ENCODE data around the gene SMCO1.
"Not testable (repeated sequence)": the region's sequence is repeated elsewhere in the genome, so short reads cannot be mapped to it uniquely, and the experiment has no call there.

SMCO1 gene

GRCh38 chr3:196514913-196515621, at the start of gene SMCO1:
TSS of gene SMCO1 (minus strand) at chr3:196515346. CDS start at chr3:196515209, 137 bp downstream.
- H3K27ac Mint-ChIP-seq = no peak within 1 kb of the TSS
- no peaks in the 10 kb centered on the region for H3K27me3 Mint-ChIP-seq

GRCh38 chr3:196563721-196564225, 48.6 kb upstream of the SMCO1 start:
- intact Hi-C loops (cut with micrococcal nuclease) = no loop called here
- Mint-ChIP-seq H3K9me3 (no peaks in the 10 kb centered on the region), H3K4me3 (no peak overlapping the region), H3K27me3 (no peaks in the 10 kb centered on the region), H3K36me3 (ENCODE audit: low read depth) (peaks cover 59% of the 10 kb centered on the region), H3K4me1 (ENCODE audit: low read depth) (peaks cover 13% of the 10 kb centered on the region), H3K27ac (no peak overlapping the region)

More at GRCh38 chr3:196514913-196515621, at the start of gene SMCO1:
- Mint-ChIP-seq H3K9me3 (peaks cover 23% of the 10 kb centered on the region), H3K4me1 (ENCODE audit: low read depth) (no peaks in the 10 kb centered on the region), H3K36me3 (ENCODE audit: low read depth) (no peaks in the 10 kb centered on the region), H3K4me3 (no peak within 1 kb of the TSS)
- intact Hi-C loops (cut with micrococcal nuclease) = no loop called here

GRCh38 chr3:196559826-196560225, 44.7 kb upstream of the SMCO1 start:
- no peaks in the 10 kb centered on the region for H3K9me3 Mint-ChIP-seq
- no peak overlapping the region for H3K27ac Mint-ChIP-seq

GRCh38 chr3:196558476-196558875, 43.3 kb upstream of the SMCO1 start:
- Mint-ChIP-seq H3K4me1 (ENCODE audit: low read depth) (peaks cover 18% of the 10 kb centered on the region), H3K36me3 (ENCODE audit: low read depth) (peaks cover 28% of the 10 kb centered on the region), H3K27ac (no peak overlapping the region), H3K9me3 (no peaks in the 10 kb centered on the region), H3K27me3 (no peaks in the 10 kb centered on the region), H3K4me3 (no peak overlapping the region)
- intact Hi-C loops (cut with micrococcal nuclease) = no loop called here

More at GRCh38 chr3:196559826-196560225, 44.7 kb upstream of the SMCO1 start:
- no peaks in the 10 kb centered on the region for H3K27me3 Mint-ChIP-seq
- H3K4me3 Mint-ChIP-seq = no peak overlapping the region
- intact Hi-C loops (cut with micrococcal nuclease) = loop anchor here (1.0 kb wide), 1 partner anchor 22 kb away; no protein-coding TSS in a partner anchor
- H3K36me3 Mint-ChIP-seq (ENCODE audit: low read depth) = peaks cover 42% of the 10 kb centered on the region
- peaks cover 5% of the 10 kb centered on the region for H3K4me1 Mint-ChIP-seq (ENCODE audit: low read depth)

GRCh38 chr3:196557236-196557635, 42.1 kb upstream of the SMCO1 start:
- Mint-ChIP-seq H3K4me1 (ENCODE audit: low read depth) (peaks cover 19% of the 10 kb centered on the region), H3K27me3 (no peaks in the 10 kb centered on the region), H3K27ac (no peak overlapping the region), H3K4me3 (no peak overlapping the region), H3K9me3 (no peaks in the 10 kb centered on the region), H3K36me3 (ENCODE audit: low read depth) (peaks cover 25% of the 10 kb centered on the region)
- intact Hi-C loops (cut with micrococcal nuclease) = no loop called here

- Mint-ChIP-seq H3K4me3 (no peak overlapping the region), H3K27ac (no peak overlapping the region), H3K27me3 (no peaks in the 10 kb centered on the region), H3K36me3 (ENCODE audit: low read depth) (peaks cover 13% of the 10 kb centered on the region), H3K9me3 (peaks cover 4% of the 10 kb centered on the region), H3K4me1 (ENCODE audit: low read depth) (peaks cover 19% of the 10 kb centered on the region)
- intact Hi-C loops (cut with micrococcal nuclease) = no loop called here
Observed at GRCh38 chr3:196555295-196555694, 40.1 kb upstream of the SMCO1 start.

- peak overlapping the region; percentile 54 for H3K27ac Mint-ChIP-seq
- H3K4me3 Mint-ChIP-seq = no peak overlapping the region
- H3K36me3 Mint-ChIP-seq (ENCODE audit: low read depth) = peaks cover 13% of the 10 kb centered on the region
- peaks cover 15% of the 10 kb centered on the region for H3K9me3 Mint-ChIP-seq
- intact Hi-C loops (cut with micrococcal nuclease) = no loop called here
- H3K4me1 Mint-ChIP-seq (ENCODE audit: low read depth) = peaks cover 19% of the 10 kb centered on the region
- no peaks in the 10 kb centered on the region for H3K27me3 Mint-ChIP-seq
Observed at GRCh38 chr3:196554205-196554604, 39.1 kb upstream of the SMCO1 start.

- H3K9me3 Mint-ChIP-seq = peaks cover 20% of the 10 kb centered on the region
- H3K4me3 Mint-ChIP-seq = no peak overlapping the region
- peaks cover 19% of the 10 kb centered on the region for H3K4me1 Mint-ChIP-seq (ENCODE audit: low read depth)
- no peaks in the 10 kb centered on the region for H3K27me3 Mint-ChIP-seq
- peak overlapping the region; percentile 54 for H3K27ac Mint-ChIP-seq
- intact Hi-C loops (cut with micrococcal nuclease) = no loop called here
- peaks cover 15% of the 10 kb centered on the region for H3K36me3 Mint-ChIP-seq (ENCODE audit: low read depth)
Observed at GRCh38 chr3:196553551-196553950, 38.4 kb upstream of the SMCO1 start.

- Mint-ChIP-seq H3K36me3 (ENCODE audit: low read depth) (peaks cover 15% of the 10 kb centered on the region), H3K27ac (no peak overlapping the region), H3K27me3 (no peaks in the 10 kb centered on the region), H3K4me1 (ENCODE audit: low read depth) (peaks cover 19% of the 10 kb centered on the region), H3K4me3 (no peak overlapping the region), H3K9me3 (peaks cover 27% of the 10 kb centered on the region)
- intact Hi-C loops (cut with micrococcal nuclease) = no loop called here
Observed at GRCh38 chr3:196552253-196552652, 37.1 kb upstream of the SMCO1 start.

- H3K4me3 Mint-ChIP-seq; intact Hi-C loops (cut with micrococcal nuclease); H3K27me3 Mint-ChIP-seq; H3K36me3 Mint-ChIP-seq (ENCODE audit: low read depth); H3K27ac Mint-ChIP-seq: not testable (repeated sequence)
- H3K4me1 Mint-ChIP-seq (ENCODE audit: low read depth) = peaks cover 17% of the 10 kb centered on the region
- H3K9me3 Mint-ChIP-seq = peaks cover 27% of the 10 kb centered on the region
Observed at GRCh38 chr3:196550172-196550571, 35.0 kb upstream of the SMCO1 start.

GRCh38 chr3:196549312-196549711, 34.2 kb upstream of the SMCO1 start:
- H3K36me3 Mint-ChIP-seq (ENCODE audit: low read depth); H3K27me3 Mint-ChIP-seq; H3K27ac Mint-ChIP-seq; H3K4me1 Mint-ChIP-seq (ENCODE audit: low read depth); H3K4me3 Mint-ChIP-seq; intact Hi-C loops (cut with micrococcal nuclease): not testable (repeated sequence)
- peaks cover 27% of the 10 kb centered on the region for H3K9me3 Mint-ChIP-seq

GRCh38 chr3:196547067-196547466, 31.9 kb upstream of the SMCO1 start:
- H3K27me3 Mint-ChIP-seq = no peaks in the 10 kb centered on the region
- H3K9me3 Mint-ChIP-seq = peaks cover 27% of the 10 kb centered on the region
- no peak overlapping the region for H3K4me3 Mint-ChIP-seq
- H3K36me3 Mint-ChIP-seq (ENCODE audit: low read depth) = peaks cover 5% of the 10 kb centered on the region
- intact Hi-C loops (cut with micrococcal nuclease) = no loop called here
- H3K27ac Mint-ChIP-seq = no peak overlapping the region
- H3K4me1 Mint-ChIP-seq (ENCODE audit: low read depth) = no peaks in the 10 kb centered on the region

GRCh38 chr3:196546537-196546936, 31.4 kb upstream of the SMCO1 start:
- Mint-ChIP-seq H3K9me3 (peaks cover 27% of the 10 kb centered on the region), H3K4me3 (no peak overlapping the region), H3K4me1 (ENCODE audit: low read depth) (no peaks in the 10 kb centered on the region), H3K36me3 (ENCODE audit: low read depth) (peaks cover 5% of the 10 kb centered on the region), H3K27me3 (no peaks in the 10 kb centered on the region), H3K27ac (no peak overlapping the region)
- intact Hi-C loops (cut with micrococcal nuclease) = no loop called here

- Mint-ChIP-seq H3K4me1 (ENCODE audit: low read depth) (no peaks in the 10 kb centered on the region), H3K4me3 (no peak overlapping the region), H3K36me3 (ENCODE audit: low read depth) (peaks cover 5% of the 10 kb centered on the region), H3K9me3 (peaks cover 15% of the 10 kb centered on the region), H3K27me3 (no peaks in the 10 kb centered on the region), H3K27ac (no peak overlapping the region)
- intact Hi-C loops (cut with micrococcal nuclease) = no loop called here
Observed at GRCh38 chr3:196544491-196544992, 29.4 kb upstream of the SMCO1 start.

All from dendritic cell treated with granulocyte-macrophage colony-stimulating factor and Interleukin-4, amounts not matched to agents 40 ng/mL and 50 ng/mL, for 4 days (primary cell).